ENCODE measurements around the gene PLIN5. TPM values are rescaled to one million over a fixed set of nuclear protein-coding genes. Genes with fewer than 3 reads are reported as not detected.
"Not testable (repeated sequence)": the region's sequence is repeated elsewhere in the genome, so short reads cannot be mapped to it uniquely, and the experiment has no call there.

The PLIN5 gene
- total RNA-seq, 4 donors from 2014 or later = 12.0 to 26.7 (median 19.1) TPM

DNA sequence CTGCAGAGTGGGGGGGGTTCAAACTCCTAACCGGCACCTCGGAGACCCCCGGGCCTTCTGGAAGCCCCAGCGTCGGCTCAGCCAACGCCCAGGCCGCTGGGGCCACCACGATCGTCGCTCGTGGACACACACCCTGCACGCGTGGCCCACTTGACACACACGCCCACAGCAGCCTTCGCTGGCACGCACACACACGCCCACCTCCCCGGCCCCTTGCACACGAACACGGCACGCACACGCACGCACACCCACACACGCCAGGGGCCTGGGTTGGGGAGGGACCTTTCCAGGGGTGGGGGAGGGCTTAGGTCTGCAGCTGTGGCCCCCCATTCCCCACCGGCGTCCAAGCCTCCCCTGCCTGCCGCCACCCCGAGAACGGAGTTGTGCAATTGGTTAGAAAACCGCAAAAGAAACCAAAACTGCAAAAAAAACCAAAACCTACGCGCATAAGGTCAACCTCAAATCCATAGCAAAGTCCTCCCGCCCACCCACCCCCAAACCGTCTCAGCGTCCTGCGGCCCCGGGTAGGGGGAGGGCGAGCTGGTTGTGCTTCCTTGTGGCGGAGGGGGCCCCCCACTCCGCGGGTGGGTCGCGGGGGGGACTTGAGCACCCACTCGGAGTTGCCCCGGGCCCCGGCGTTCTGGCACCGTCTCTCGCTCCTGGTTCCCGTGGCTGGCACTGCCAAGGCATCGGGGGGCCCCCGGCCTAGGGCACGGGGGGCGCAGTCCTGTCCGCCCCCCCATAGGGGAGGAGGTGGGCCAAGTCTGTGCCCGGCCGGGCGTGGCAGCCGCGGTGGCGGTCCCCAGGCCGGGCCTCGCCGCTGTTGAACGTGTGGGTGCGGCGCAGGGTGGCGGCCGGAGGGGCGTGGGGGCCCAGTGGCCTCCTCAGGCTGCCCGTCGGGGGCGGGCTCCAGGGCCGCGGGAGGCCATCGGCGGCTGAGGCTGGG is 8.1 kb upstream of the PLIN5 start:
- DNase-seq (ENCODE audit: low spot score in 2 of 2) = no peak
- TF ChIP-seq POLR2A (IDR thresholded peaks at IDR 0.05) = no peak
- TF ChIP-seq, protein P1, sequence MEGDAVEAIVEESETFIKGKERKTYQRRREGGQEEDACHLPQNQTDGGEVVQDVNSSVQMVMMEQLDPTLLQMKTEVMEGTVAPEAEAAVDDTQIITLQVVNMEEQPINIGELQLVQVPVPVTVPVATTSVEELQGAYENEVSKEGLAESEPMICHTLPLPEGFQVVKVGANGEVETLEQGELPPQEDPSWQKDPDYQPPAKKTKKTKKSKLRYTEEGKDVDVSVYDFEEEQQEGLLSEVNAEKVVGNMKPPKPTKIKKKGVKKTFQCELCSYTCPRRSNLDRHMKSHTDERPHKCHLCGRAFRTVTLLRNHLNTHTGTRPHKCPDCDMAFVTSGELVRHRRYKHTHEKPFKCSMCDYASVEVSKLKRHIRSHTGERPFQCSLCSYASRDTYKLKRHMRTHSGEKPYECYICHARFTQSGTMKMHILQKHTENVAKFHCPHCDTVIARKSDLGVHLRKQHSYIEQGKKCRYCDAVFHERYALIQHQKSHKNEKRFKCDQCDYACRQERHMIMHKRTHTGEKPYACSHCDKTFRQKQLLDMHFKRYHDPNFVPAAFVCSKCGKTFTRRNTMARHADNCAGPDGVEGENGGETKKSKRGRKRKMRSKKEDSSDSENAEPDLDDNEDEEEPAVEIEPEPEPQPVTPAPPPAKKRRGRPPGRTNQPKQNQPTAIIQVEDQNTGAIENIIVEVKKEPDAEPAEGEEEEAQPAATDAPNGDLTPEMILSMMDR (IDR thresholded peaks at IDR 0.05) = no peak
- TF ChIP-seq EP300 (IDR thresholded peaks at IDR 0.05) = no peak
- Histone ChIP-seq H3K36me3 (no peaks in the 10 kb centered on the region), H3K9me3 (peaks cover 0 to 11% (median 0%) of the 10 kb centered on the region in 4 donors), H3K27me3 (peaks cover 0 to 31% of the 10 kb centered on the region in 2 donors), H3K4me1 (peaks cover 0 to 10% (median 0%) of the 10 kb centered on the region in 4 donors), H3K4me3 (peak overlapping the region in 1 of 4 donors; percentile 32), H3K27ac (no peak overlapping the region)
- 47 to 83% methylated on average over 27 to 38 of the region's 77 CpGs for WGBS, 2 donors

DNA sequence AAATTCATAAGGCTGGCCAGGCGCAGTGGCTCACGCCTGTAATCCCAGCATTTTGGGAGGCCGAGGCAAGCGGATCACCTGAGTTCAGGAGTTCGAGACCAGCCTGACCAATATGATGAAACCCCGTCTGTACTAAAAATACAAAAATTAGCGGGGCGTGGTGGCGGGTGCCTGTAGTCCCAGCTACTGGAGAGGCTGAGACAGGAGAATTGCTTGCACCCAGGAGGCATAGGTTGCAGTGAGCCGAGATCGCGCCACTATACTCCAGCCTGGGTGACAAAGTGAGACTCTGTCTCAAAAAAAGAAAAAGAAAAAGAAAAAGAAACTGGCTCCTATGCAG is 6.8 kb upstream of the PLIN5 start:
- not testable (repeated sequence) for H3K36me3 ChIP-seq; H3K4me3 ChIP-seq; H3K4me1 ChIP-seq; H3K27ac ChIP-seq; DNase-seq (ENCODE audit: low spot score in 2 of 2)
- peaks cover 0 to 11% (median 0%) of the 10 kb centered on the region in 4 donors for H3K9me3 ChIP-seq
- H3K27me3 ChIP-seq = peaks cover 0 to 45% of the 10 kb centered on the region in 2 donors
- WGBS, 2 donors = 89 to 95% methylated on average over 12 of the region's 12 CpGs

DNA sequence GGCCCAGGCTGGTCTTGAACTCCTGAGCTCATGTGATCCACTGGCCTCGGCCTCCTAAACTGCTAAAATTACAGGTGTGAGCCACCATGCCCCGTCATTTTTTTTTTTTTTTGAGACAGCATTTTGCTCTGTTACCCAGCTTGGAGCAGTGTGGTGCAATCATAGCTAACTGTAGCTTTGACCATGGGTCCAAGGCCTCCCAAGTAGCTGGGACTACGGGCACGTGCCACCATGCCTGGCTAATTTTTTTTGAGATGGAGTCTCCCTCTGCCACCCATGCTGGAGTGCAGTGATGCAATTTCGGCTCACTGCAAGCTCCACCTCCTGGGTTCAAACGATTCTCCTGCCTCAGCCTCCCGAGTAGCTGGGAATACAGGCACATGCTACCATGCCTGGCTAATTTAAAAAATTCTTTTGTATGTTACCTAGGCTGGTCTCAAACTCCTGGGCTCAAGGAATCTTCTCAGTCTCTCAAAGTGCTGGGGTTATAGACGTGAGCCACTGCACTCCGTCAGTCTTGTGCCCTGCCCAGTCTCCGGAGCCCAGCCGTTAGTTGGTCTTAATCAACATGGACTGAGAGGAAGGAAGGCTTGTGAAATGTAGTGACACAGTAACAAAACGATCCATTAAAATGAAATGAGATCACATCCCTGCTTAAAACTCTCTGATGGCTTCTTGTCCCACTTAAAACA is 6.2 kb upstream of the PLIN5 start:
- H3K4me1 ChIP-seq = peaks cover 0 to 10% (median 0%) of the 10 kb centered on the region in 4 donors
- DNase-seq (ENCODE audit: low spot score in 2 of 2) = no peak
- peaks cover 0 to 11% (median 0%) of the 10 kb centered on the region in 4 donors for H3K9me3 ChIP-seq
- TF ChIP-seq, protein P1 (IDR thresholded peaks at IDR 0.05) = no peak
- TF ChIP-seq POLR2A (IDR thresholded peaks at IDR 0.05) = no peak
- TF ChIP-seq EP300 (IDR thresholded peaks at IDR 0.05) = no peak
- 84% methylated on average over 12 of the region's 12 CpGs for WGBS, 2 donors
- H3K36me3 ChIP-seq = no peaks in the 10 kb centered on the region
- no peak overlapping the region for H3K4me3 ChIP-seq
- peaks cover 0 to 50% of the 10 kb centered on the region in 2 donors for H3K27me3 ChIP-seq
- H3K27ac ChIP-seq = no peak overlapping the region

DNA sequence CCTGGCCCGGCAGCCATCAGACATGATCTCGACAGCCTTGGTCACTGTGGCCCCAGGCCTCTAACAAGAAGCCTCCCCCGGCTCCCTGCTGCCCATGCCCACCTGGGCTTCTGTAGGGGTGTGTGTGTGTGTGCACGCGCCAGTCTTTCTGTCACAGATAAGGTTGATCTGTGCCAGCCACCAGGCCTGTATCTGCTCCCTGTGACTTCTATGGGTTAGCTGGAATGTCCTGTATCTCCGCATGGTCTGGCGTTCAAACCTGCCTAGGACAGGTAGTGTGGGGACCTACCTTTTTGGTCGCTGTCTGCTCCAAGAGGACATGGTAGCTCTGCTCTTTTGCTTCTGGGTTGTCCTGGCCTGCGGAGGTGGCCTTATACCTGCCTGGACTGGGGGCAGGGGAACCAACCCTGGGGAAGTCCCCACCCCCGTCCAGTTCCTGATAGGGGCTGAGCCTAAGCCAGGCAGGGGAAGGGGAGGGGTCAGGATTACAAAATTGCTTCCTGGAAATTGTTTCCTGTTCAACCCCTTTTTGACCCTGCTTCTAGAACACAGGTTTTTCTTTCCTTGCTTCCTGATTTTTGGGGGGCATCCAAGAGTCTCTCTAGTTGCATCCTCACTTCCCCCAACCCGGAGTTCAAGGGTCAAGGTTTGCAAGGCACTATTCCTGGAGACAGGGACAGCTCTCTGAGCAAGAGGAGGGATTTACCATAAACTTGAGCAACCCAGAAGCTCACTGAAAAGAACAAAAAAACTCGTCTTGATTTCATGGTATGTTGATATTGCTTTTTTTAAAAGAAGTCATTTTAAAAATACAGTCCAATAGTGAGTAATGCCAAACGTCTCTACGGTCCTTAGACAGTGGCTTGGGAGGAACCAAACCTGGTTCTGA is 4.9 kb upstream of the PLIN5 start, which contains the start of gene LRG1:
LRG1 (minus strand) TSS at position 344 of the 889 bp plus-strand sequence; CDS start at position 321, 23 bp downstream.
- DNase-seq (ENCODE audit: low spot score in 2 of 2) = peak in 1 of 2 donors; percentile 24
- Histone ChIP-seq H3K27ac (peak within 1 kb of the TSS in 1 of 4 donors; percentile 6), H3K9me3 (peaks cover 0 to 11% (median 0%) of the 10 kb centered on the region in 4 donors), H3K27me3 (peaks cover 0 to 64% of the 10 kb centered on the region in 2 donors), H3K36me3 (no peaks in the 10 kb centered on the region), H3K4me1 (peaks cover 0 to 19% (median 6%) of the 10 kb centered on the region in 4 donors), H3K4me3 (no peak within 1 kb of the TSS)
- TF ChIP-seq, protein P1 (IDR thresholded peaks at IDR 0.05) = no peak
- TF ChIP-seq EP300 (IDR thresholded peaks at IDR 0.05) (peak in 1 of 2 donors; percentile 46), POLR2A (IDR thresholded peaks at IDR 0.05) (no peak)
- 59 to 74% methylated on average over 12 to 13 of the region's 14 CpGs for WGBS, 2 donors

DNA sequence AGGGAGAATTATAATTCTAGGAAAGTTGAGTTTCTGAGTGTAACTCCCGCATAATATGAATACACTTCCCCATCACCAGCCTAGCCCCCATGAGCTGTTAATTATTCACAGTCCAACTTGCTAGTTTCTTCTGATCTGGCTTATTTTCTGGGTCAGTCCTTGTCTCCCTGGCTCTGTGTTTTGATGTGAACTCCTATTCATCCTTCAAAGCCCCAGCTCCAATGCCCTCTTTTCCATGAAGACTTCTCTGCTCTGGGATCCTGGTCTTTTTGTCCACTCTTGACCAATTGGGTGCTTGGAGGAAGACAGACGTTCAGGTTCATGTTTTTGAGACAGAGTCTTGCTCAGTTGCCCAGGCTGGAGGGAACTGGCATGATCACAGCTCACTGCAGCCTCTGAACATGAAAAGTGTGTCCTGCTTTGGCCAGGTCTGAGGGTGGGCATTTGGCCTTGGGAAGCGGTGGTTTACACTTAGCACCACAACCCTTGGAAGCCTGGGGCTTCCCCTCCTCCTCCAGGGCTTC is 4.2 kb upstream of the PLIN5 start:
- DNase-seq (ENCODE audit: low spot score in 2 of 2) = no peak
- Histone ChIP-seq H3K4me1 (peaks cover 0 to 23% (median 8%) of the 10 kb centered on the region in 4 donors), H3K4me3 (no peak overlapping the region), H3K9me3 (peaks cover 0 to 11% (median 0%) of the 10 kb centered on the region in 4 donors), H3K27ac (peak overlapping the region in 1 of 4 donors; percentile 6), H3K36me3 (no peaks in the 10 kb centered on the region), H3K27me3 (peaks cover 0 to 71% of the 10 kb centered on the region in 2 donors)
- 80 to 86% methylated on average over 3 of the region's 3 CpGs for WGBS, 2 donors
- TF ChIP-seq, protein P1 (IDR thresholded peaks at IDR 0.05) = no peak
- TF ChIP-seq POLR2A (IDR thresholded peaks at IDR 0.05) (no peak), EP300 (IDR thresholded peaks at IDR 0.05) (no peak)

Measured in tibial nerve (tissue), 4 donors.